Trophoblast cell (in vitro differentiated cells and primary cell): ENCODE results near the gene SFMBT1.
A peak's percentile ranks its signal among the peaks of the same experiment; 100 is the strongest.

Source experiments
- DNase-seq, 2 donors: peaks; one replicate each; pipeline ENCODE4 v3.0.0-alpha.2; 2016
- H2AFZ ChIP-seq: 2 replicates; pipeline ENCODE4 v1.6.1; 2013; ENCODE audit warnings: low read length, moderate library complexity, mild to moderate bottlenecking; ENCODE audit not compliant: insufficient read depth, poor library complexity
- H2AK5ac ChIP-seq: 2 replicates; pipeline ENCODE4 v1.6.1; 2013; ENCODE audit warnings: mild to moderate bottlenecking, low read length
- H2BK120ac ChIP-seq: 2 replicates; pipeline ENCODE4 v1.6.1; 2013; ENCODE audit warnings: low read length, mild to moderate bottlenecking, moderate library complexity; ENCODE audit not compliant: insufficient read depth, poor library complexity
- H2BK12ac ChIP-seq: 2 replicates; pipeline ENCODE4 v1.6.1; 2013; ENCODE audit warnings: mild to moderate bottlenecking, low read length, moderate library complexity
- H2BK5ac ChIP-seq: 2 replicates; pipeline ENCODE4 v1.6.1; 2013; ENCODE audit warnings: low read length, low read depth, moderate library complexity, mild to moderate bottlenecking; ENCODE audit not compliant: poor library complexity
- H3K14ac ChIP-seq: 2 replicates; pipeline ENCODE4 v1.6.1; 2013; ENCODE audit warnings: mild to moderate bottlenecking, low read length
- H3K18ac ChIP-seq: 2 replicates; pipeline ENCODE4 v1.6.1; 2013; ENCODE audit warnings: mild to moderate bottlenecking, low read length
- H3K23ac ChIP-seq: 2 replicates; pipeline ENCODE4 v1.6.1; 2013; ENCODE audit warnings: low read length
- H3K27ac ChIP-seq: 2 replicates; pipeline ENCODE4 v1.5.1; 2013; ENCODE audit warnings: low read depth, mild to moderate bottlenecking, inconsistent platforms, low read length, moderate library complexity
- H3K27me3 ChIP-seq: 2 replicates; pipeline ENCODE4 v1.6.1; 2013; ENCODE audit warnings: inconsistent platforms, mild to moderate bottlenecking, low read length, moderate library complexity; ENCODE audit not compliant: insufficient read depth
- H3K36me3 ChIP-seq, 2 experiments: 1 replicate in 1 of 2; 2 replicates in 1 of 2; pipeline ENCODE4 v1.6.1; 2013; ENCODE audit warnings: low read length in 2 of 2, mild to moderate bottlenecking in 2 of 2, moderate library complexity in 1 of 2; ENCODE audit not compliant: insufficient read depth in 2 of 2, control insufficient read depth in 1 of 2
- H3K4ac ChIP-seq: 2 replicates; pipeline ENCODE4 v1.6.1; 2013; ENCODE audit warnings: low read depth, mild to moderate bottlenecking, low read length, moderate library complexity
- H3K4me1 ChIP-seq, 2 experiments: 1 replicate in 1 of 2; 2 replicates in 1 of 2; pipeline ENCODE4 v1.6.1; 2013; ENCODE audit warnings: low read length in 2 of 2, mild to moderate bottlenecking in 2 of 2, moderate library complexity in 1 of 2; ENCODE audit not compliant: insufficient read depth in 2 of 2, control insufficient read depth in 1 of 2
- H3K4me2 ChIP-seq: 2 replicates; pipeline ENCODE4 v1.6.1; 2013; ENCODE audit warnings: inconsistent platforms, mild to moderate bottlenecking, low read length, moderate library complexity
- H3K4me3 ChIP-seq: 2 replicates; pipeline ENCODE4 v1.5.1; 2013; ENCODE audit warnings: mild to moderate bottlenecking, low read depth, low read length, inconsistent platforms
- H3K79me1 ChIP-seq: one replicate; pipeline ENCODE4 v1.6.1; 2013; ENCODE audit warnings: low read length
- H3K79me2 ChIP-seq: 2 replicates; pipeline ENCODE4 v1.6.1; 2013; ENCODE audit warnings: low read length, mild to moderate bottlenecking; ENCODE audit not compliant: control insufficient read depth, insufficient read depth, poor library complexity
- H3K9ac ChIP-seq: 2 replicates; pipeline ENCODE4 v1.6.1; 2013; ENCODE audit warnings: mild to moderate bottlenecking, low read length
- H3K9me3 ChIP-seq: 2 replicates; pipeline ENCODE4 v1.6.1; 2013; ENCODE audit warnings: low read depth, mild to moderate bottlenecking, control low read depth, inconsistent platforms, low read length; ENCODE audit not compliant: insufficient read depth
- H4K12ac ChIP-seq: 2 replicates; pipeline ENCODE4 v1.6.1; 2013; ENCODE audit warnings: low read depth, mild to moderate bottlenecking, low read length, moderate library complexity
- H4K8ac ChIP-seq: 2 replicates; pipeline ENCODE4 v1.6.1; 2013; ENCODE audit warnings: low read depth, mild to moderate bottlenecking, low read length, moderate library complexity
- H4K91ac ChIP-seq: one replicate; pipeline ENCODE4 v1.6.1; 2013; ENCODE audit warnings: low read depth, mild to moderate bottlenecking, low read length, moderate library complexity
- WGBS: extraction: QIAGEN DNeasy Blood & Tissue Kit; methylation state at CpG from one replicate; pipeline ENCODE4 v1.1.7; 2013; ENCODE audit warnings: missing lambda C conversion rate; ENCODE audit not compliant: insufficient read length, insufficient coverage; ENCODE audit errors: extremely low coverage; 5-methylcytosine and 5-hydroxymethylcytosine counted together

SFMBT1 gene

DNA sequence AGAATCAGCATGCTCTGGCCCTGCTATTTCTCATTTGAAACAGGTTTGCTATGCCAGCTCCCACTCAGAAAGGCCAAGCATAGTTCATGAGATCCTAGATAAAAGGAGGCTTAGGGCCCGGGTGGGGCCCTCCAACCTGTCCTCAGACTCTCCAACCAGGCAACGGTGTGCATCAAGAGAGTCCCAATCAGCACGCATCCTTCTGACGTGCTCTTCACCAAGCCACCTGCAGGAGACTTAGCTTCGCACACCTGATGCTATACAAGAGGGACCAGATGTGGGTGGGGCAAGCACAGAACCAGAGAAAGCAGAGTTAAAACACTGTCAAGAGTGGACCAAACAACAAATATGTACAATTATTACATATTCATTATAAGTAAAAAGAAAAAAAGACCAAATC, 165.8 kb downstream of the SFMBT1 start:
- no peak overlapping the region for H3K4ac ChIP-seq
- DNase-seq: no peak
- peaks cover 0 to 2% of the 10 kb centered on the region in 2 experiments for H3K4me1 ChIP-seq
- H4K8ac ChIP-seq: no peak overlapping the region
- H3K27ac ChIP-seq: no peak overlapping the region
- H3K4me2 ChIP-seq: no peak overlapping the region
- H3K4me3 ChIP-seq: no peak overlapping the region
- no peak overlapping the region for H2AFZ ChIP-seq
- no peak overlapping the region for H4K91ac ChIP-seq
- H3K79me1 ChIP-seq: no peaks in the 10 kb centered on the region
- H3K18ac ChIP-seq: no peak overlapping the region
- H2BK12ac ChIP-seq: no peak overlapping the region
- H2AK5ac ChIP-seq: no peak overlapping the region
- H3K9me3 ChIP-seq: no peaks in the 10 kb centered on the region
- WGBS: no CpG with 5 or more reads among the region's 5 CpGs
- no peaks in the 10 kb centered on the region for H3K27me3 ChIP-seq
- no peak overlapping the region for H4K12ac ChIP-seq
- H3K36me3 ChIP-seq: no peaks in the 10 kb centered on the region
- no peak overlapping the region for H3K23ac ChIP-seq
- H3K14ac ChIP-seq: no peak overlapping the region
- H2BK120ac ChIP-seq: no peak overlapping the region
- no peak overlapping the region for H2BK5ac ChIP-seq
- H3K79me2 ChIP-seq: no peaks in the 10 kb centered on the region
- no peak overlapping the region for H3K9ac ChIP-seq

DNA sequence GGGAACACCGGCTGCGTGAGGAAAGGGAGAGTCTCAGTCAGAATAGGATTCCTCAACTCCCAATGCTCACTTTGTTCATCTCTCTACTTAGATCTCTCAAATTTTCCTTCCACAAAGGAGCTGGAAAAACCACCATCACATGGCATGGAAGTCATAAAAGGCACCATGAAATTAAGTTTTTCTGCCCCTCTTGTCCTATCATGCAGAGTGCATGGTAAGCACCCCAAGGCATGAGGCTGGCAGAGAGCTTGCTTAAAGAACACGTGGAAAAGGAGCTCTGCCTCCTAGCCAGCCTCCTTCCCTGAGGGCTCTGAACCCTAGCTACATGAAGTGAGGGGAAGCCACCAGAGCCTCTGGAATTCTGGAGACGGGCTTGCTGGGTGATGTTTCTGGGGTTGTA, 166.3 kb downstream of the SFMBT1 start:
- no peaks in the 10 kb centered on the region for H3K79me1 ChIP-seq
- no peak overlapping the region for H4K91ac ChIP-seq
- no peak overlapping the region for H3K4me3 ChIP-seq
- no peak overlapping the region for H2BK120ac ChIP-seq
- H4K12ac ChIP-seq: no peak overlapping the region
- H3K23ac ChIP-seq: no peak overlapping the region
- H3K4me1 ChIP-seq: peaks cover 0 to 2% of the 10 kb centered on the region in 2 experiments
- H3K14ac ChIP-seq: no peak overlapping the region
- no peak overlapping the region for H2AK5ac ChIP-seq
- no peaks in the 10 kb centered on the region for H3K9me3 ChIP-seq
- no peak overlapping the region for H3K4me2 ChIP-seq
- no peak overlapping the region for H3K27ac ChIP-seq
- H3K79me2 ChIP-seq: no peaks in the 10 kb centered on the region
- no CpG with 5 or more reads among the region's 4 CpGs for WGBS
- H4K8ac ChIP-seq: no peak overlapping the region
- H2BK5ac ChIP-seq: no peak overlapping the region
- H3K27me3 ChIP-seq: no peaks in the 10 kb centered on the region
- no peak for DNase-seq
- H2BK12ac ChIP-seq: no peak overlapping the region
- no peak overlapping the region for H3K4ac ChIP-seq
- H3K36me3 ChIP-seq: no peaks in the 10 kb centered on the region
- no peak overlapping the region for H2AFZ ChIP-seq
- H3K9ac ChIP-seq: no peak overlapping the region
- no peak overlapping the region for H3K18ac ChIP-seq

DNA sequence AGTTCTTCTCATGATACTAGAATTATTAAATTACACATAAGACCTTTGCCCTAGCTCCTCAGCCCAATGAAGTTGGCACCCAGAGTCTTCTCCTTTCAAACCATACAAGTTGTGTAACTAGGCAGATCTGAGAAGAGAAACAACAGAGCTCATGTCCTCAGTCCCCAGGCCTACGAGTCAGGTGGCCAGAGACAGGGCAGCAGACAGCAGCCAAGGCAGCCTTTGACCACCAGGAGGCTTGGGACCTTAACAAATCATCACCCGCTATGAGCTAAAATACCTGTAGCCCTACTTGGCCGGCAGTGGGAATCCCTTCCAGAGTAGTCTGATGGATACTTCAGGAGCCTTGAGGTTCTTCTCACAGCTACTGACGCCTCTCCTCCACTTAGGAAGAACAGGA, 166.8 kb downstream of the SFMBT1 start:
- no CpG with 5 or more reads among the region's 4 CpGs for WGBS
- H3K18ac ChIP-seq: no peak overlapping the region
- H3K27ac ChIP-seq: no peak overlapping the region
- H2BK5ac ChIP-seq: no peak overlapping the region
- no peak overlapping the region for H2AK5ac ChIP-seq
- H3K79me1 ChIP-seq: no peaks in the 10 kb centered on the region
- H3K79me2 ChIP-seq: no peaks in the 10 kb centered on the region
- no peak overlapping the region for H4K12ac ChIP-seq
- no peak overlapping the region for H2BK12ac ChIP-seq
- no peak overlapping the region for H3K4me3 ChIP-seq
- H3K14ac ChIP-seq: no peak overlapping the region
- H3K9ac ChIP-seq: no peak overlapping the region
- H4K8ac ChIP-seq: no peak overlapping the region
- no peak overlapping the region for H4K91ac ChIP-seq
- no peak overlapping the region for H2AFZ ChIP-seq
- no peaks in the 10 kb centered on the region for H3K9me3 ChIP-seq
- H3K36me3 ChIP-seq: no peaks in the 10 kb centered on the region
- no peak overlapping the region for H2BK120ac ChIP-seq
- H3K4me2 ChIP-seq: no peak overlapping the region
- H3K23ac ChIP-seq: no peak overlapping the region
- H3K4ac ChIP-seq: no peak overlapping the region
- DNase-seq: peak in 1 of 2 donors; percentile 7
- peaks cover 0 to 2% of the 10 kb centered on the region in 2 experiments for H3K4me1 ChIP-seq
- H3K27me3 ChIP-seq: no peaks in the 10 kb centered on the region

DNA sequence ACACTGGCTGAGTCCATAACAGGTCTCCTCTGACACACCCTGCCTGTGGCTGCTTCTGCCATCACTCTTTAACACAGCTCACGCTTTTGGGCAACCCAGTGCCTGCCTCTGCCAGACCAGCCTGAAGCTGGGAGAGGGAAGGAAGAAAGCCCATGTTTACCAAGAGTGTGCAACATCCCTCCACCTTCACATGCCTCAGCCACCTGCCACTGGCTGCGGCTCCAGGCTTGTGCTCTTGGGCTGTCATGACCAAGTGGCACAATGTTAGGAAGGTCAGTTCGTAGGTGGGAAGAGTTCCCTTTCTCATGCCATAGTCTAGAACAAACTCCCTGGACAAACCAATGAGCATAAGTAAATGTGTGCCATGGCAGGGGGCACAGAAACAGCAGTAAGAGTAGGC, 168.8 kb downstream of the SFMBT1 start:
- H3K4me2 ChIP-seq: no peak overlapping the region

More for the DNA sequence above, 168.8 kb downstream of the SFMBT1 start:
- Histone ChIP-seq H3K14ac (no peak overlapping the region), H3K4me1 (peaks cover 0 to 2% of the 10 kb centered on the region in 2 experiments), H2BK120ac (no peak overlapping the region), H3K79me2 (no peaks in the 10 kb centered on the region), H2BK5ac (no peak overlapping the region), H3K4ac (no peak overlapping the region), H4K12ac (no peak overlapping the region), H3K23ac (no peak overlapping the region), H3K9me3 (no peaks in the 10 kb centered on the region), H2AK5ac (no peak overlapping the region), H3K18ac (no peak overlapping the region), H4K91ac (no peak overlapping the region), H3K79me1 (no peaks in the 10 kb centered on the region), H4K8ac (no peak overlapping the region), H2AFZ (no peak overlapping the region), H2BK12ac (no peak overlapping the region), H3K4me3 (no peak overlapping the region), H3K36me3 (no peaks in the 10 kb centered on the region), H3K27ac (no peak overlapping the region), H3K9ac (no peak overlapping the region), H3K27me3 (no peaks in the 10 kb centered on the region)
- DNase-seq: no peak
- no CpG with 5 or more reads among the region's 3 CpGs for WGBS
